ENCODE data around the gene FGG. TPM values are rescaled to one million over a fixed set of nuclear protein-coding genes. Genes with fewer than 3 reads are reported as not detected.

FGG gene
- total and polyA plus RNA-seq, 2 donors (not counting 3 experiments of a cell fraction or from before 2014, with no cell fraction given), result not detected

GRCh38 chr4:154560419-154560801 lies 52.0 kb downstream of the FGG start:
- H3K4me3 ChIP-seq (replicated peaks in 1 of 3; ENCODE audit: insufficient read depth in 1 of 3, low read depth in 1 of 3, low read length in 3 of 3), result no peak overlapping the region
- no peak for TF ChIP-seq FOS (IDR thresholded peaks at IDR 0.05; ENCODE audit: borderline replicate concordance, insufficient read depth, low read length)
- no peak for TF ChIP-seq MAX (IDR thresholded peaks at IDR 0.05; ENCODE audit: insufficient read depth, insufficient read length)
- no peak for TF ChIP-seq MYC (IDR thresholded peaks at IDR 0.05; ENCODE audit: low read depth, low read length)
- no peak for TF ChIP-seq JUN (IDR thresholded peaks at IDR 0.05; ENCODE audit: borderline replicate concordance, insufficient read depth, insufficient read length, low read depth)
- no peak for TF ChIP-seq POLR2A (IDR thresholded peaks at IDR 0.05; ENCODE audit: low read depth, low read length)
- no peak for TF ChIP-seq EZH2 (IDR thresholded peaks at IDR 0.05; ENCODE audit: borderline replicate concordance, low read depth, low read length, severe bottlenecking)
- TF ChIP-seq CTCF (IDR thresholded peaks at IDR 0.05; ENCODE audit: extremely low read depth in 1 of 2, insufficient read depth in 1 of 2, low read depth in 1 of 2, low read length in 2 of 2), result no peak
- TF ChIP-seq GATA2 (IDR thresholded peaks at IDR 0.05; ENCODE audit: insufficient read depth, insufficient read length, low read depth, low read length), result no peak
- no peak for TF ChIP-seq POLR2AphosphoS5 (IDR thresholded peaks at IDR 0.05; ENCODE audit: insufficient read depth, low read depth, low read length)
- dilution Hi-C loops (cut with MboI; ENCODE audit: extremely low pct_ligation_motif_present, low sequenced_read_pairs), result no loop called here
- H3K27ac ChIP-seq (ENCODE audit: insufficient read depth, low read depth, low read length), result no peak overlapping the region
- H2AFZ ChIP-seq (ENCODE audit: low read depth, low read length), result no peak overlapping the region
- H3K9me1 ChIP-seq (replicated peaks; ENCODE audit: control insufficient read depth, extremely low read depth, insufficient read depth, low read length), result no peaks in the 10 kb centered on the region
- ChIA-PET CTCF (interaction anchor here (0.9 to 6.0 kb wide), 4 partner anchors 8 to 58 kb away, joined by 3 to 112 read pairs (median 13); partner anchors contain the start of gene PLRG1), POLR2A (no interaction called here)
- H3K9ac ChIP-seq (replicated peaks; ENCODE audit: extremely low read depth, insufficient read depth, low read length), result no peak overlapping the region
- no peaks in the 10 kb centered on the region for H3K36me3 ChIP-seq (ENCODE audit: control insufficient read depth in 2 of 2, extremely low read depth in 1 of 2, insufficient read depth in 2 of 2, low read length in 2 of 2)
- DNase-seq (ENCODE audit: low read depth, low spot score), result no peak
- H3K79me2 ChIP-seq (ENCODE audit: control insufficient read depth, insufficient read depth, low read length), result no peaks in the 10 kb centered on the region
- BruUV-seq (replicated peaks), result no TSS peak
- no peak overlapping the region for H3K4me2 ChIP-seq (ENCODE audit: insufficient read depth, low read length)
- peaks cover 0 to 10% of the 10 kb centered on the region in 2 experiments for H3K27me3 ChIP-seq (ENCODE audit: control insufficient read depth in 2 of 2, insufficient read depth in 2 of 2, low read length in 2 of 2)
- no peaks in the 10 kb centered on the region for H3K9me3 ChIP-seq (replicated peaks; ENCODE audit: control insufficient read depth, insufficient read depth, low read length)
- H3K4me1 ChIP-seq (ENCODE audit: control insufficient read depth, extremely low read depth, insufficient read depth, low read length), result no peaks in the 10 kb centered on the region
- intact Hi-C loops (cut with micrococcal nuclease), result no loop called here
- no peak for FAIRE-seq
- no peaks in the 10 kb centered on the region for H4K20me1 ChIP-seq (replicated peaks; ENCODE audit: control insufficient read depth, extremely low read depth, insufficient read depth, low read length)
